ENCODE measurements around the gene CPSF4. TPM values are rescaled to one million over a fixed set of nuclear protein-coding genes. Genes with fewer than 3 reads are reported as not detected.

CPSF4 gene
- total and polyA plus RNA-seq, 2 donors (not counting 1 experiment from before 2014, with no cell fraction given) = 52.9 to 63.2 TPM

DNA sequence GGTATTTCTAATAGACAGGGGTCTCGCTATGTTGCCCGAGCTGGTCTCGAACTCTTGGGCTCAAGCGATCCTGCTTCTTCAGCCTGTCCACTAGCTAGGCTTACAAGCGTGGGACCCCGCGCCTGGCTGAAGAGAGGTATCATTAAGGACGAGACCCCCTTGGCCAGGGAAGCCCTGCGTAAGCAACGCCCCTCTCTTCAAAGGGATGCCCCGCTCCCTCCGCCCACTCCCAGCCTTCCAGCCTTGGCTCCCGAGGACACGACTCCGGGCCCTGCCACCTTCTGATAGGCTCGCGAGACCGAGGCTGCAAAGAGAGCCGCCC lies 65.5 kb downstream of the CPSF4 start:
- POLR2A ChIA-PET = interaction anchor here (0.6 to 2.7 kb wide), 9 partner anchors 25 to 124 kb away, joined by 3 to 33 read pairs (median 4); partner anchors contain the start of genes BUD31, FAM200A, PDAP1 and ZNF655
- 10% methylated on average over 19 of the region's 19 CpGs for WGBS (ENCODE audit: insufficient coverage)
- TF ChIP-seq EZH2 (IDR thresholded peaks at IDR 0.05; ENCODE audit: borderline replicate concordance, insufficient read depth, low read depth, low read length, poor library complexity, severe bottlenecking) = no peak
- TF ChIP-seq, protein P1, sequence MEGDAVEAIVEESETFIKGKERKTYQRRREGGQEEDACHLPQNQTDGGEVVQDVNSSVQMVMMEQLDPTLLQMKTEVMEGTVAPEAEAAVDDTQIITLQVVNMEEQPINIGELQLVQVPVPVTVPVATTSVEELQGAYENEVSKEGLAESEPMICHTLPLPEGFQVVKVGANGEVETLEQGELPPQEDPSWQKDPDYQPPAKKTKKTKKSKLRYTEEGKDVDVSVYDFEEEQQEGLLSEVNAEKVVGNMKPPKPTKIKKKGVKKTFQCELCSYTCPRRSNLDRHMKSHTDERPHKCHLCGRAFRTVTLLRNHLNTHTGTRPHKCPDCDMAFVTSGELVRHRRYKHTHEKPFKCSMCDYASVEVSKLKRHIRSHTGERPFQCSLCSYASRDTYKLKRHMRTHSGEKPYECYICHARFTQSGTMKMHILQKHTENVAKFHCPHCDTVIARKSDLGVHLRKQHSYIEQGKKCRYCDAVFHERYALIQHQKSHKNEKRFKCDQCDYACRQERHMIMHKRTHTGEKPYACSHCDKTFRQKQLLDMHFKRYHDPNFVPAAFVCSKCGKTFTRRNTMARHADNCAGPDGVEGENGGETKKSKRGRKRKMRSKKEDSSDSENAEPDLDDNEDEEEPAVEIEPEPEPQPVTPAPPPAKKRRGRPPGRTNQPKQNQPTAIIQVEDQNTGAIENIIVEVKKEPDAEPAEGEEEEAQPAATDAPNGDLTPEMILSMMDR (IDR thresholded peaks at IDR 0.05) = no peak

More for the DNA sequence above, 65.5 kb downstream of the CPSF4 start:
- peaks cover 44% of the 10 kb centered on the region for H3K79me2 ChIP-seq (ENCODE audit: control insufficient read depth, insufficient read depth, low read length)
- peak overlapping the region; percentile 77 to 80 for H3K27ac ChIP-seq (ENCODE audit: low read length in 2 of 2)
- H3K9me3 Mint-ChIP-seq (ENCODE audit: insufficient read depth) = no peaks in the 10 kb centered on the region
- H3K4me3 Mint-ChIP-seq = peak overlapping the region; percentile 96
- no peaks in the 10 kb centered on the region for H3K36me3 ChIP-seq (replicated peaks in 1 of 2; ENCODE audit: control extremely low read depth in 1 of 2, control insufficient read depth in 1 of 2, extremely low read depth in 1 of 2, insufficient read depth in 2 of 2, low read length in 1 of 2)
- peaks cover 20 to 27% of the 10 kb centered on the region in 2 donors for H3K4me1 ChIP-seq (ENCODE audit: control insufficient read depth in 2 of 2, insufficient read depth in 2 of 2, low read length in 2 of 2)
- no peaks in the 10 kb centered on the region for H3K27me3 Mint-ChIP-seq
- no peaks in the 10 kb centered on the region for H3K9me3 ChIP-seq (ENCODE audit: control extremely low read depth in 1 of 3, control insufficient read depth in 2 of 3, insufficient read depth in 1 of 3, low read length in 2 of 3)
- ATAC-seq (ENCODE audit: low read depth) (no peak), DNase-seq (no peak)
- H2AFZ ChIP-seq (ENCODE audit: insufficient read depth, low read depth, low read length, poor library complexity, severe bottlenecking) = peak overlapping the region; percentile 91
- peak overlapping the region; percentile 79 for H3K9ac ChIP-seq (ENCODE audit: low read length)
- H3K27ac Mint-ChIP-seq = peak overlapping the region; percentile 98
- peak overlapping the region; percentile 76 to 96 (median 93) for H3K4me3 ChIP-seq (ENCODE audit: control extremely low read depth in 1 of 5, extremely low read depth in 1 of 5, insufficient read depth in 1 of 5, low read depth in 2 of 5, low read length in 4 of 5)
- intact Hi-C loops (cut with micrococcal nuclease) = loop anchor here (1.0 to 10.0 kb wide), 6 partner anchors 32 to 581 kb away; partner anchors contain the start of genes ATP5MF, BUD31, COPS6 and PDAP1
- H3K4me1 Mint-ChIP-seq = peaks cover 36% of the 10 kb centered on the region
- CTCF ChIA-PET = interaction anchor here (0.6 to 1.5 kb wide), 5 partner anchors 45 to 139 kb away, joined by 3 to 4 read pairs (median 3); partner anchors contain the start of genes BUD31, FAM200A and ZSCAN25
- H3K27me3 ChIP-seq (replicated peaks in 1 of 4; ENCODE audit: control extremely low read depth in 1 of 4, control insufficient read depth in 3 of 4, insufficient read depth in 4 of 4, low read length in 3 of 4) = no peaks in the 10 kb centered on the region
- peak overlapping the region; percentile 78 for H3K4me2 ChIP-seq (replicated peaks; ENCODE audit: low read depth, low read length, poor library complexity, severe bottlenecking)
- H4K20me1 ChIP-seq (ENCODE audit: control insufficient read depth, insufficient read depth, low read length, poor library complexity, severe bottlenecking) = peaks cover 6% of the 10 kb centered on the region
